Mesenchymal stem cell (in vitro differentiated cells and primary cell): ENCODE results near the gene DDX47.

Source experiments
- DNase-seq: peaks from one replicate; pipeline ENCODE4 v3.0.0-alpha.2; 2013
- H2AFZ ChIP-seq: one replicate; pipeline ENCODE4 v1.6.1; 2013; ENCODE audit warnings: low read depth, mild to moderate bottlenecking, control low read depth, inconsistent platforms, low read length, moderate library complexity
- H2AK5ac ChIP-seq: 2 replicates; pipeline ENCODE4 v1.6.1; 2013; ENCODE audit warnings: low read length, moderate library complexity, mild to moderate bottlenecking, inconsistent platforms; ENCODE audit not compliant: severe bottlenecking
- H2BK120ac ChIP-seq: one replicate; pipeline ENCODE4 v1.6.1; 2013; ENCODE audit warnings: low read depth, mild to moderate bottlenecking, inconsistent platforms, low read length, moderate library complexity
- H2BK12ac ChIP-seq, 2 experiments: one replicate each; pipeline ENCODE4 v1.6.1; 2013; ENCODE audit warnings: inconsistent platforms in 2 of 2, low read length in 2 of 2, mild to moderate bottlenecking in 2 of 2, moderate library complexity in 2 of 2, control low read depth in 1 of 2
- H2BK15ac ChIP-seq: one replicate; pipeline ENCODE4 v1.6.1; 2013; ENCODE audit warnings: mild to moderate bottlenecking, low read depth, inconsistent platforms; ENCODE audit not compliant: poor library complexity, severe bottlenecking
- H2BK5ac ChIP-seq: 2 replicates; pipeline ENCODE4 v1.6.1; 2013; ENCODE audit warnings: low read depth, mild to moderate bottlenecking, low read length, control low read depth, inconsistent platforms; ENCODE audit not compliant: poor library complexity, severe bottlenecking
- H3K14ac ChIP-seq, 2 experiments: one replicate each; pipeline ENCODE4 v1.6.1; 2013; ENCODE audit warnings: inconsistent platforms in 2 of 2, low read length in 2 of 2, control low read depth in 1 of 2, mild to moderate bottlenecking in 1 of 2, moderate library complexity in 1 of 2
- H3K18ac ChIP-seq, 2 experiments: one replicate each; pipeline ENCODE4 v1.6.1; 2013; ENCODE audit warnings: inconsistent platforms in 2 of 2, low read length in 2 of 2, control low read depth in 1 of 2, low read depth in 1 of 2, mild to moderate bottlenecking in 1 of 2
- H3K23ac ChIP-seq, 2 experiments: one replicate each; pipeline ENCODE4 v1.6.1; 2013; ENCODE audit warnings: inconsistent platforms in 2 of 2, low read length in 2 of 2, mild to moderate bottlenecking in 2 of 2, moderate library complexity in 2 of 2, control low read depth in 1 of 2
- H3K27ac ChIP-seq: 2 replicates; pipeline ENCODE4 v1.5.1; 2013; ENCODE audit warnings: mild to moderate bottlenecking, moderate library complexity, low read length, control low read depth, inconsistent platforms; ENCODE audit not compliant: poor library complexity, severe bottlenecking
- H3K27me3 ChIP-seq, 2 experiments: 2 replicates each; pipeline versions ENCODE4 v1.6.1 to v1.7.0; 2013; ENCODE audit warnings: low read length in 2 of 2, mild to moderate bottlenecking in 2 of 2, moderate library complexity in 2 of 2, control low read depth in 1 of 2, inconsistent platforms in 1 of 2; ENCODE audit not compliant: control insufficient read depth in 1 of 2, insufficient read depth in 1 of 2
- H3K36me3 ChIP-seq, 2 experiments: 2 replicates each; pipeline versions ENCODE4 v1.6.1 to v1.7.0; 2013; ENCODE audit warnings: low read length in 2 of 2, control low read depth in 1 of 2, inconsistent platforms in 1 of 2, low read depth in 1 of 2, mild to moderate bottlenecking in 1 of 2; ENCODE audit not compliant: insufficient read depth in 2 of 2, control insufficient read depth in 1 of 2
- H3K4ac ChIP-seq, 2 experiments: one replicate each; pipeline ENCODE4 v1.6.1; 2013; ENCODE audit warnings: inconsistent platforms in 2 of 2, low read length in 2 of 2, mild to moderate bottlenecking in 2 of 2, moderate library complexity in 2 of 2, control low read depth in 1 of 2, low read depth in 1 of 2
- H3K4me1 ChIP-seq: 2 replicates; pipeline ENCODE4 v1.6.1; 2013; ENCODE audit warnings: low read depth, low read length, control low read depth; ENCODE audit not compliant: control insufficient read depth, insufficient read depth
- H3K4me2 ChIP-seq: 2 replicates; pipeline ENCODE4 v1.6.1; 2013; ENCODE audit warnings: low read length, mild to moderate bottlenecking, inconsistent platforms; ENCODE audit not compliant: poor library complexity, severe bottlenecking
- H3K4me3 ChIP-seq, 2 experiments: 2 replicates each; pipeline versions ENCODE4 v1.5.1 to v1.7.0; 2013; ENCODE audit warnings: low read length in 2 of 2, mild to moderate bottlenecking in 2 of 2, control low read depth in 1 of 2, low read depth in 1 of 2; ENCODE audit not compliant: insufficient read depth in 1 of 2
- H3K79me1 ChIP-seq: replicated peaks from 2 replicates; pipeline ENCODE4 v1.6.1; 2013; ENCODE audit warnings: mild to moderate bottlenecking, control low read depth, low read length, inconsistent platforms; ENCODE audit not compliant: poor library complexity, severe bottlenecking
- H3K9ac ChIP-seq: 2 replicates; pipeline ENCODE4 v1.7.0; 2013; ENCODE audit warnings: mild to moderate bottlenecking, low read length, moderate library complexity
- H3K9me3 ChIP-seq: 2 replicates; pipeline ENCODE4 v1.7.0; 2013; ENCODE audit warnings: mild to moderate bottlenecking, low read length; ENCODE audit not compliant: control insufficient read depth
- H4K8ac ChIP-seq: one replicate; pipeline ENCODE4 v1.6.1; 2013; ENCODE audit warnings: inconsistent platforms, mild to moderate bottlenecking, low read length, moderate library complexity
- H4K91ac ChIP-seq: one replicate; pipeline ENCODE4 v1.6.1; 2013; ENCODE audit warnings: mild to moderate bottlenecking, low read length, inconsistent platforms
- WGBS: methylation state at CpG from one replicate; pipeline ENCODE4 v1.1.7; 2013; ENCODE audit warnings: mixed read lengths; 5-methylcytosine and 5-hydroxymethylcytosine counted together

DDX47 gene

DNA sequence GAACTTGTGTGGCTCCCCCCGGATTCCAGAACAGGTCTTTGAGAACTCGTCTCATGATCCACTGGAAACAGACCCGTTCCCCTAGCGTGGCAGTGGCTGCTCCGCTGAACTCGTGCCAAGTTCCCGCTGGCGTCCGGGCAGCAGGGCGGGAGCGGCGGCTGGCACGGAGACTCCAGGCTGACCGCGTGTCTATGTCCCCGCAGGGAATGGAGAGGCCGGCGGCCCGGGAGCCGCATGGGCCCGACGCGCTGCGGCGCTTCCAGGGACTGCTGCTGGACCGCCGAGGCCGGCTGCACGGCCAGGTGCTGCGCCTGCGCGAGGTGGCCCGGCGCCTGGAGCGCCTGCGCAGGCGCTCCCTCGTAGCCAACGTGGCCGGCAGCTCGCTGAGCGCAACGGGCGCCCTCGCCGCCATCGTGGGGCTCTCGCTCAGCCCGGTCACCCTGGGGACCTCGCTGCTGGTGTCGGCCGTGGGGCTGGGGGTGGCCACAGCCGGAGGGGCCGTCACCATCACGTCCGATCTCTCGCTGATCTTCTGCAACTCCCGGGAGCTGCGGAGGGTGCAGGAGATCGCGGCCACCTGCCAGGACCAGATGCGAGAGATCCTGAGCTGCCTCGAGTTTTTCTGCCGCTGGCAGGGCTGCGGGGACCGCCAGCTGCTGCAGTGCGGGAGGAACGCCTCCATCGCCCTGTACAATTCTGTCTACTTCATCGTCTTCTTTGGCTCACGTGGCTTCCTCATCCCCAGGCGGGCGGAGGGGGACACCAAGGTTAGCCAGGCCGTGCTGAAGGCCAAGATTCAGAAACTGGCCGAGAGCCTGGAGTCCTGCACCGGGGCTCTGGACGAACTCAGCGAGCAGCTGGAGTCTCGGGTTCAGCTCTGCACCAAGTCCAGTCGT lies 26.2 kb upstream of the DDX47 start:
- Histone ChIP-seq H3K9ac (peak overlapping the region; percentile 92), H2AFZ (peak overlapping the region; percentile 92), H3K4me2 (peak overlapping the region; percentile 88), H3K18ac (peak overlapping the region; percentile 95 to 97), H3K79me1 (peaks cover 9% of the 10 kb centered on the region), H3K27me3 (no peaks in the 10 kb centered on the region), H3K4me1 (peaks cover 15% of the 10 kb centered on the region), H3K27ac (peak overlapping the region; percentile 49), H3K9me3 (no peaks in the 10 kb centered on the region), H4K8ac (peak overlapping the region; percentile 99), H3K36me3 (no peaks in the 10 kb centered on the region), H3K14ac (peak overlapping the region in 1 of 2 experiments; percentile 97), H4K91ac (peak overlapping the region; percentile 98), H2BK15ac (peak overlapping the region; percentile 92), H2BK12ac (peak overlapping the region; percentile 59 to 97), H3K4ac (peak overlapping the region; percentile 90 to 97), H2AK5ac (peak overlapping the region; percentile 86), H3K4me3 (peak overlapping the region; percentile 60 to 83), H2BK120ac (peak overlapping the region; percentile 91), H3K23ac (peak overlapping the region in 1 of 2 experiments; percentile 92), H2BK5ac (peak overlapping the region; percentile 63)
- DNase-seq = peak; percentile 83
- 18% methylated on average over 73 of the region's 80 CpGs for WGBS

DNA sequence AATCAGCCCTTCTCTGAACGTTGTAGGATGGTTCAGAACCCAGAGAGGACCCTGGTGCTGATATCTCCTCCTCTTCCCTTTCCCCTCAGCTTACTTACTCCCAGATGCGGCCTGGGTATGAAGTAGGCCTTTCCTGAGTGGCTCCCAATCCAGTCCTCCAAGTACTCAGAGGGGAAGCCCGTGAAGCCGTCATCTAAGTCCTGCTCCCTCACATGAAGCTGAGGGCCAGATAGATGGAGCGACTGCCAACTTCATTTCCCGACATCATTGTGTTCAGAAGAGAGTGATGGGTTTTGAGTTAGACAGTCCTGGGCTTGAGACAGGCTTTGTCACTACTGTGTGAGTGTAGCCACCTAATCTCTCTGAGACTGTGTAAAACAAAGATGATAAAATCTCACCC lies 25.0 kb upstream of the DDX47 start:
- Histone ChIP-seq H3K36me3 (no peaks in the 10 kb centered on the region), H3K4me1 (peaks cover 15% of the 10 kb centered on the region), H3K9me3 (no peaks in the 10 kb centered on the region), H3K27ac (no peak overlapping the region), H3K23ac (no peak overlapping the region), H3K18ac (no peak overlapping the region), H3K79me1 (peaks cover 9% of the 10 kb centered on the region), H3K4me3 (peak overlapping the region in 1 of 2 experiments; percentile 83), H3K4me2 (no peak overlapping the region), H3K4ac (peak overlapping the region; percentile 31 to 49), H2AFZ (no peak overlapping the region), H2BK15ac (peak overlapping the region; percentile 90), H4K8ac (no peak overlapping the region), H2BK12ac (peak overlapping the region in 1 of 2 experiments; percentile 44), H2AK5ac (peak overlapping the region; percentile 75), H2BK5ac (no peak overlapping the region), H3K14ac (no peak overlapping the region), H2BK120ac (no peak overlapping the region), H3K9ac (peak overlapping the region; percentile 92), H4K91ac (peak overlapping the region; percentile 18), H3K27me3 (no peaks in the 10 kb centered on the region)
- no peak for DNase-seq
- 94% methylated on average over 6 of the region's 6 CpGs for WGBS

DNA sequence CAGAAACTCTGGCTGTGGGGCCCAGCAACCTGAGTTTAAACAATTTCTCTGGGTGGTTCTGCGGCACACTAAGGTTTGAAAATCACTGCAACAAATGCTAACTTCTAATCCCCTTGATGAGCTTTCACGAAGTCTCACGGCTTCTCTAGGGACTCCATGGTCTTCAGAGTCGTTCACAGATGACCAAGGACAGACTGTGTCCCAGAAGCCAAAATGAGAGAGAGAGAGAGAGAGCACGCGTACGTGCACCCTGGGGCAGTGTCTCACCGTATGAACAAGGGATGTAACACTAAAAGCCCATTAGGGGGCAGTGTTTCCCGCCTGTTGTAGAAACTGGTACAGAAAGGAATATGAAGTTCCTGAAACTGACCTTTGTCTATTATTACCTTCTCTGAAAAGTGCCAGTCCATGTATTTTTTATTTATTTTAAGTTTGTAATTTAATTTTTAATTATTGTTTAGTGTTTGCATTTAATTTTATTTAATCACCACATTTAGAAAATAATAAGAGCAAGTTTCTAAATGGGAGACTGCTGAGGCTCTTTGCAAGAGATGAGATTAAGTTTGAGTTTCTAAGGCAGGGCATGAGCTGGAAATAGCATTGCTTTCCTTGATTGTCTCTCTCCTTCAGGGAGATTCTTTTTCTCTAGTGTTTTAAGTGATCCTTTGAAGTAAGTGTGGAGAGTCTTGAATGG lies 24.3 kb upstream of the DDX47 start:
- Histone ChIP-seq H3K4ac (no peak overlapping the region), H3K23ac (no peak overlapping the region), H4K91ac (no peak overlapping the region), H2BK5ac (no peak overlapping the region), H3K36me3 (no peaks in the 10 kb centered on the region), H2BK120ac (no peak overlapping the region), H2BK12ac (no peak overlapping the region), H2AK5ac (peak overlapping the region; percentile 75), H3K4me2 (no peak overlapping the region), H3K79me1 (peaks cover 9% of the 10 kb centered on the region), H3K27me3 (no peaks in the 10 kb centered on the region), H3K9ac (peak overlapping the region; percentile 92), H4K8ac (no peak overlapping the region), H3K27ac (no peak overlapping the region), H3K14ac (no peak overlapping the region), H2AFZ (no peak overlapping the region), H3K18ac (no peak overlapping the region), H3K4me3 (no peak overlapping the region), H3K4me1 (peaks cover 15% of the 10 kb centered on the region), H3K9me3 (no peaks in the 10 kb centered on the region), H2BK15ac (no peak overlapping the region)
- WGBS = 15% methylated on average over 8 of the region's 9 CpGs
- DNase-seq = peak; percentile 76

DNA sequence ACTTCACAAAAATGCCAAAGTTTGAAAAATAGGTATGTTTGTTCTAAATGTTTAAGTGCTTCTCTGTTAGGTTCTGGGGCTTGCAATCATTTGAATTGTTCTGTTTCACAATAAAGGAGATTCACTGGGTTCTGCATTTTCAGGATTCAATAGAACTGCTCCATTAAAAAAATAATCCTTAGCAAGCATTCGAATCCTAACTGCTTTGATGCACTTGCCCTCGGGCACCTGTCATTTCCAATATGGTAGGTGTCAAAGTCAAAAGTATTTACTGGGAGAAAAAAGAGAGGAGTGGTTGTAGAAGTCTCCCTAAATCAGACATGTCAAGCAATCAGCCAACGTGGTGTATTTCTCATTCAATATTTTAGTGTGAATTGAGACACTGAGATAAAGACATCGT lies 22.2 kb upstream of the DDX47 start:
- no peak overlapping the region for H3K23ac ChIP-seq
- no peak overlapping the region for H3K4me3 ChIP-seq
- no peak overlapping the region for H4K8ac ChIP-seq
- H3K9me3 ChIP-seq = no peaks in the 10 kb centered on the region
- no peak overlapping the region for H3K27ac ChIP-seq
- H2BK120ac ChIP-seq = no peak overlapping the region
- WGBS = 85% methylated on average over 4 of the region's 4 CpGs
- H3K79me1 ChIP-seq = peaks cover 9% of the 10 kb centered on the region
- no peak overlapping the region for H3K4me2 ChIP-seq
- no peak overlapping the region for H3K9ac ChIP-seq
- peaks cover 10% of the 10 kb centered on the region for H3K4me1 ChIP-seq
- H2AFZ ChIP-seq = no peak overlapping the region
- no peak overlapping the region for H2BK12ac ChIP-seq
- no peak overlapping the region for H2AK5ac ChIP-seq
- no peak for DNase-seq
- no peak overlapping the region for H2BK5ac ChIP-seq
- H2BK15ac ChIP-seq = no peak overlapping the region
- no peak overlapping the region for H3K14ac ChIP-seq
- H4K91ac ChIP-seq = no peak overlapping the region
- no peaks in the 10 kb centered on the region for H3K27me3 ChIP-seq
- H3K18ac ChIP-seq = no peak overlapping the region
- H3K4ac ChIP-seq = no peak overlapping the region
- no peaks in the 10 kb centered on the region for H3K36me3 ChIP-seq
